ENCODE data around the gene TGFB3.

DNA sequence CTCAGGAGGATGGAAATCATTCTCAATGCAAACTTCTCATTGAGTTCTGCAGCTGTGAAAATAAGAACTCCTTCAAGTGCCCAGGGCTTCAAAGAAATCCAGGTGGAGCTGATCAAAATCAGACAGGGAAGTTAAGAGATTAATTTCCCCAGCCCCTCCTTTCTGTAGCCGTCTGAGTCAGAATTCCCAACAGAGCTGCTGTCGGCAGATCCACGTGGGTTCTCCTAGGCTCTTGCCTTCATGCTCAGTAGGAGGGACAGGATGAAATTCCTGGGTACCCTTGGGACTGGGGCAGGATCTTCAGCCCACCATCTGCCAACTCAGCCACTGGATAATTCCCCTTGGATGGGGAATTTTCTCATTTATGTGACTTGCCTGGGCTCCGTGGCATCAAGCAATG, 13.3 kb downstream of the TGFB3 start:
- TF ChIP-seq, protein P1, sequence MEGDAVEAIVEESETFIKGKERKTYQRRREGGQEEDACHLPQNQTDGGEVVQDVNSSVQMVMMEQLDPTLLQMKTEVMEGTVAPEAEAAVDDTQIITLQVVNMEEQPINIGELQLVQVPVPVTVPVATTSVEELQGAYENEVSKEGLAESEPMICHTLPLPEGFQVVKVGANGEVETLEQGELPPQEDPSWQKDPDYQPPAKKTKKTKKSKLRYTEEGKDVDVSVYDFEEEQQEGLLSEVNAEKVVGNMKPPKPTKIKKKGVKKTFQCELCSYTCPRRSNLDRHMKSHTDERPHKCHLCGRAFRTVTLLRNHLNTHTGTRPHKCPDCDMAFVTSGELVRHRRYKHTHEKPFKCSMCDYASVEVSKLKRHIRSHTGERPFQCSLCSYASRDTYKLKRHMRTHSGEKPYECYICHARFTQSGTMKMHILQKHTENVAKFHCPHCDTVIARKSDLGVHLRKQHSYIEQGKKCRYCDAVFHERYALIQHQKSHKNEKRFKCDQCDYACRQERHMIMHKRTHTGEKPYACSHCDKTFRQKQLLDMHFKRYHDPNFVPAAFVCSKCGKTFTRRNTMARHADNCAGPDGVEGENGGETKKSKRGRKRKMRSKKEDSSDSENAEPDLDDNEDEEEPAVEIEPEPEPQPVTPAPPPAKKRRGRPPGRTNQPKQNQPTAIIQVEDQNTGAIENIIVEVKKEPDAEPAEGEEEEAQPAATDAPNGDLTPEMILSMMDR (conservative IDR thresholded peaks at IDR 0.05; ENCODE audit: low read depth, low read length) = no peak
- no peak for TF ChIP-seq EZH2 (IDR thresholded peaks at IDR 0.05; ENCODE audit: borderline replicate concordance, low read depth, low read length, poor library complexity, severe bottlenecking)
